ENCODE results near the gene BIN1. TPM values are rescaled to one million over a fixed set of nuclear protein-coding genes. Genes with fewer than 3 reads are reported as not detected.

BIN1 gene
- total RNA-seq, 2 donors from 2014 or later = 24.9 to 30.1 TPM

- Histone ChIP-seq H3K4me1 (ENCODE audit: control insufficient read depth in 1 of 2, low read depth in 2 of 2) (peaks cover 9 to 32% of the 10 kb centered on the region in 2 donors), H3K36me3 (no peaks in the 10 kb centered on the region), H3K4me3 (no peak overlapping the region), H3K27me3 (replicated peaks; ENCODE audit: insufficient read depth) (no peaks in the 10 kb centered on the region), H3K27ac (no peak overlapping the region), H3K9me3 (no peaks in the 10 kb centered on the region)
- ATAC-seq (ENCODE audit: insufficient number of reproducible peaks, low FRiP score, low read depth) (no peak), DNase-seq (ENCODE audit: low spot score) (no peak)
- TF ChIP-seq, protein P1, sequence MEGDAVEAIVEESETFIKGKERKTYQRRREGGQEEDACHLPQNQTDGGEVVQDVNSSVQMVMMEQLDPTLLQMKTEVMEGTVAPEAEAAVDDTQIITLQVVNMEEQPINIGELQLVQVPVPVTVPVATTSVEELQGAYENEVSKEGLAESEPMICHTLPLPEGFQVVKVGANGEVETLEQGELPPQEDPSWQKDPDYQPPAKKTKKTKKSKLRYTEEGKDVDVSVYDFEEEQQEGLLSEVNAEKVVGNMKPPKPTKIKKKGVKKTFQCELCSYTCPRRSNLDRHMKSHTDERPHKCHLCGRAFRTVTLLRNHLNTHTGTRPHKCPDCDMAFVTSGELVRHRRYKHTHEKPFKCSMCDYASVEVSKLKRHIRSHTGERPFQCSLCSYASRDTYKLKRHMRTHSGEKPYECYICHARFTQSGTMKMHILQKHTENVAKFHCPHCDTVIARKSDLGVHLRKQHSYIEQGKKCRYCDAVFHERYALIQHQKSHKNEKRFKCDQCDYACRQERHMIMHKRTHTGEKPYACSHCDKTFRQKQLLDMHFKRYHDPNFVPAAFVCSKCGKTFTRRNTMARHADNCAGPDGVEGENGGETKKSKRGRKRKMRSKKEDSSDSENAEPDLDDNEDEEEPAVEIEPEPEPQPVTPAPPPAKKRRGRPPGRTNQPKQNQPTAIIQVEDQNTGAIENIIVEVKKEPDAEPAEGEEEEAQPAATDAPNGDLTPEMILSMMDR (IDR thresholded peaks at IDR 0.05) = no peak
Measured at GRCh38 chr2:127096280-127096679, 10.7 kb downstream of the BIN1 start.

GRCh38 chr2:127095784-127096183, 11.2 kb downstream of the BIN1 start:
- Histone ChIP-seq H3K27ac (no peak overlapping the region), H3K9me3 (no peaks in the 10 kb centered on the region)
- no peak for ATAC-seq (ENCODE audit: insufficient number of reproducible peaks, low FRiP score, low read depth)

GRCh38 chr2:127095367-127095641, 11.7 kb downstream of the BIN1 start:
- Histone ChIP-seq H3K27ac (no peak overlapping the region), H3K27me3 (replicated peaks; ENCODE audit: insufficient read depth) (no peaks in the 10 kb centered on the region), H3K4me1 (ENCODE audit: control insufficient read depth in 1 of 2, low read depth in 2 of 2) (peaks cover 9 to 32% of the 10 kb centered on the region in 2 donors), H3K9me3 (no peaks in the 10 kb centered on the region), H3K4me3 (no peak overlapping the region), H3K36me3 (no peaks in the 10 kb centered on the region)
- ATAC-seq (ENCODE audit: insufficient number of reproducible peaks, low FRiP score, low read depth) (no peak), DNase-seq (ENCODE audit: low spot score) (no peak)
- TF ChIP-seq, protein P1 (IDR thresholded peaks at IDR 0.05) = no peak

More at GRCh38 chr2:127095784-127096183, 11.2 kb downstream of the BIN1 start:
- DNase-seq (ENCODE audit: low spot score) = no peak
- TF ChIP-seq, protein P1 (IDR thresholded peaks at IDR 0.05) = no peak
- peaks cover 9 to 32% of the 10 kb centered on the region in 2 donors for H3K4me1 ChIP-seq (ENCODE audit: control insufficient read depth in 1 of 2, low read depth in 2 of 2)
- no peak overlapping the region for H3K4me3 ChIP-seq
- no peaks in the 10 kb centered on the region for H3K36me3 ChIP-seq
- no peaks in the 10 kb centered on the region for H3K27me3 ChIP-seq (replicated peaks; ENCODE audit: insufficient read depth)

DNA sequence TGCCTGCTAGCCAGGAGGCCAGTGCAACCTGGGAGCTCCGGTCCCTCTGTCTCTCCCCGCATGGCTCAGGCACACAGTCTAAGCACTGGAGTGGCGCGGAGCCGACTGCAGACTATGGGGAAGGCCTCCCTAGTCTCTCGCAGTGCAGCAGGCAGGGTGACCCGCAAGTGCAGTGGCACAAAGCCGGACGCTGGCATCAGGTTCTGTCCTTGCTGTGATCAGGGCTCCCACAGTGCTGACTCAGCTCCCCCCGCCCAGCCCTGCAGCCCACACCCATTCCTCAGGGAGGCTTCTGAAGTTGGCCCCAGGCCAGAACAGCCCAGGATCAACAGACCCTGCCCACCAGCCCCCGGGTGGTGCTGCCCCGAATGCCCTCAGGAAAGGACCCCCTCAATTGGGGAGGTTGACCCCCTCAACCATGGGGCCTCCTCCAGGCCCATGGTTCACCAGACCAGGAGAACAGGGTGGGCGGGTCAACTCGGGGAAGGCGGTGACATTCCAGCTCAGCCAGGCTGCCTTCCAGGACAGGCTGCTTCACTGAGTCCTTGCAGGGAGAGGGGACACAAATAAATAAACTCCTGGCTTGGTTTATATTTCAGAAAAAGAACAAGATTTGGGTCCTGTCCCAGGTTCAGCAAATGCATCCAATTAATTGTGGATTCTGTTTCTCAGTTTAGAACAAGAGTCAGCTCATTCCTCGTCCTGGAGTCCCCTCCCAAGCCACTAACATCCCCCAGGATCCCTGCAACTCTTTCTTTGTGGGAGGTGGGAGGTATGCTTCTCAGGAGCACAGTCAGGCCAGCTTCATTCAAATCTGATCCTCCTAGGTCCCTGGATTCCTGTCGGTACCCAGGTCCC, 12.2 kb downstream of the BIN1 start:
- DNase-seq (ENCODE audit: low spot score) = no peak
- Histone ChIP-seq H3K27ac (no peak overlapping the region), H3K9me3 (no peaks in the 10 kb centered on the region), H3K4me1 (ENCODE audit: control insufficient read depth in 1 of 2, low read depth in 2 of 2) (peaks cover 9 to 32% of the 10 kb centered on the region in 2 donors), H3K4me3 (peak overlapping the region; percentile 39), H3K27me3 (replicated peaks; ENCODE audit: insufficient read depth) (no peaks in the 10 kb centered on the region), H3K36me3 (no peaks in the 10 kb centered on the region)
- TF ChIP-seq, protein P1 (IDR thresholded peaks at IDR 0.05) = no peak
- no peak for ATAC-seq (ENCODE audit: insufficient number of reproducible peaks, low FRiP score, low read depth)

DNA sequence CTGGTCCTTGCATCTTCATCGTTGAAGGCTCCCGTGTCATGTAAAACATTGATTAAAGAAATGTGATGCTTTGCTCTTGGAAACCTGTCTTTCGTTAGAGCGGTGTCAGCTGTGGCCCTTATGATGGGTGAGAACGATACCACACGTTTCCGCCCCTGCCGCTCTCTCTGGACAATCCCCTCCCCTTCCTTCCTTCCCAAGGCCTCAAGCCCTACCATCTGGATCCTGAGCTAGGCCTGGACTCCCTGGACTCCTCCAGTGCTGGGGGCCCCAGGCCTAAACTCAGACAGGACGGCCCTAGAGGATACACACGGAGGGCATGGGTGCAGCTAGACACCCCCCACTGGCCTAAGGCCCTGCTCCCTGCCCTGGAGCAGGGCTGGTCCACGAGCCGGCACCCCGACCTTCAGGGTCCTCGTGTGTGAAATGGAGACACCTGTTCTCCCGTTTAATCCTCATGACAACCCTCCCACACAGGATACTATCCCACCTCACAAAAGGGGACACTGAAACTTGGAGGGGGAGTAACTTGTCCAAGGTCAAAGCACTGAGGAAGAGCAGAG, 13.2 kb downstream of the BIN1 start:
- ATAC-seq (ENCODE audit: insufficient number of reproducible peaks, low FRiP score, low read depth) (no peak), DNase-seq (ENCODE audit: low spot score) (no peak)
- H3K4me3 ChIP-seq = no peak overlapping the region
- TF ChIP-seq, protein P1 (IDR thresholded peaks at IDR 0.05) = no peak
- H3K9me3 ChIP-seq = no peaks in the 10 kb centered on the region
- H3K27ac ChIP-seq = no peak overlapping the region
- H3K36me3 ChIP-seq = no peaks in the 10 kb centered on the region
- peaks cover 9 to 32% of the 10 kb centered on the region in 2 donors for H3K4me1 ChIP-seq (ENCODE audit: control insufficient read depth in 1 of 2, low read depth in 2 of 2)
- H3K27me3 ChIP-seq (replicated peaks; ENCODE audit: insufficient read depth) = no peaks in the 10 kb centered on the region
